ENCODE data around the gene C2orf74. TPM values are rescaled to one million over a fixed set of nuclear protein-coding genes. Genes with fewer than 3 reads are reported as not detected.

The C2orf74 gene
- total and polyA plus RNA-seq, 9 of the 15 experiments (the other 6 are each of a cell fraction or from before 2014, with no cell fraction given): not detected

DNA sequence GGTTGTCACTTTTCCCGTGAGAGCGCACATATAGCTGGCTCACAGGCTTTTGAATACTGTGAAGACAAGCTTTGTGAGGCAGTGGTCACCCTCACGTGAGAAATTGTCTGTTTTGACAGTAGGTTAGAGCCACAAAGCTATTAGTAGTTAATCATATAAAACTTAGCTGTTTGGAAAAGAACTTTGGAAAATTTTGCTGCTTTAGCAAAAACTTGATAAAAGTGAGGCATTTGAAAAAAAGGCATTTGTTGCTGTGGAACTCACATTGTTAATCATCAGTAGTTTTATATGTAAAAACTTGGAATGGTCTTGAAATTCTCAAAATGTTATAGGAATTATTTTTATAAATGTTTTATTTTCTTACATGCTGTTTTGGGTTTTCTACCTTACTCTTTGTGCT is 22.3 kb downstream of the C2orf74 start (continued):
- TF ChIP-seq, protein P1, sequence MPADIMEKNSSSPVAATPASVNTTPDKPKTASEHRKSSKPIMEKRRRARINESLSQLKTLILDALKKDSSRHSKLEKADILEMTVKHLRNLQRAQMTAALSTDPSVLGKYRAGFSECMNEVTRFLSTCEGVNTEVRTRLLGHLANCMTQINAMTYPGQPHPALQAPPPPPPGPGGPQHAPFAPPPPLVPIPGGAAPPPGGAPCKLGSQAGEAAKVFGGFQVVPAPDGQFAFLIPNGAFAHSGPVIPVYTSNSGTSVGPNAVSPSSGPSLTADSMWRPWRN (IDR thresholded peaks at IDR 0.05; ENCODE audit: low read depth): no peak
- TF ChIP-seq ZNF311 (CRISPR knock-in tag; IDR thresholded peaks at IDR 0.05) (no peak), NUFIP1 (IDR thresholded peaks at IDR 0.05; ENCODE audit: partially characterized antibody) (no peak), ZNF316 (IDR thresholded peaks at IDR 0.05) (peak; percentile 45; the same call in 1 of the 2 replicates), PRPF4 (IDR thresholded peaks at IDR 0.05; ENCODE audit: insufficient read depth, low read depth, low read length, poor library complexity, severe bottlenecking) (no peak), DNMT1 (IDR thresholded peaks at IDR 0.05) (no peak), RBM25 (IDR thresholded peaks at IDR 0.05; ENCODE audit: low read depth, low read length, severe bottlenecking) (no peak), C11orf30 (IDR thresholded peaks at IDR 0.05; ENCODE audit: low read depth) (peak; percentile 56; the same call in 1 of the 2 replicates), ZNF197 (CRISPR knock-in tag; IDR thresholded peaks at IDR 0.05; ENCODE audit: low read depth) (no peak), TRIM28 (IDR thresholded peaks at IDR 0.05) (no peak), ARNT (IDR thresholded peaks at IDR 0.05) (no peak), SIN3B (IDR thresholded peaks at IDR 0.05; ENCODE audit: low read depth) (no peak), ZNF586 (CRISPR knock-in tag; conservative IDR thresholded peaks at IDR 0.05) (no peak), ZC3H11A (IDR thresholded peaks at IDR 0.05; ENCODE audit: low read depth, low read length) (no peak), MAFF (IDR thresholded peaks at IDR 0.05; ENCODE audit: low read length) (peak; percentile 47), SIRT6 (IDR thresholded peaks at IDR 0.05; ENCODE audit: low read depth, low read length) (no peak), ELF1 (tag; IDR thresholded peaks at IDR 0.05) (no peak)
